ENCODE results near the gene TEX22.

GRCh38 chr14:105442834-105443233 is 44.5 kb downstream of the TEX22 start:
- TF ChIP-seq, protein P1, sequence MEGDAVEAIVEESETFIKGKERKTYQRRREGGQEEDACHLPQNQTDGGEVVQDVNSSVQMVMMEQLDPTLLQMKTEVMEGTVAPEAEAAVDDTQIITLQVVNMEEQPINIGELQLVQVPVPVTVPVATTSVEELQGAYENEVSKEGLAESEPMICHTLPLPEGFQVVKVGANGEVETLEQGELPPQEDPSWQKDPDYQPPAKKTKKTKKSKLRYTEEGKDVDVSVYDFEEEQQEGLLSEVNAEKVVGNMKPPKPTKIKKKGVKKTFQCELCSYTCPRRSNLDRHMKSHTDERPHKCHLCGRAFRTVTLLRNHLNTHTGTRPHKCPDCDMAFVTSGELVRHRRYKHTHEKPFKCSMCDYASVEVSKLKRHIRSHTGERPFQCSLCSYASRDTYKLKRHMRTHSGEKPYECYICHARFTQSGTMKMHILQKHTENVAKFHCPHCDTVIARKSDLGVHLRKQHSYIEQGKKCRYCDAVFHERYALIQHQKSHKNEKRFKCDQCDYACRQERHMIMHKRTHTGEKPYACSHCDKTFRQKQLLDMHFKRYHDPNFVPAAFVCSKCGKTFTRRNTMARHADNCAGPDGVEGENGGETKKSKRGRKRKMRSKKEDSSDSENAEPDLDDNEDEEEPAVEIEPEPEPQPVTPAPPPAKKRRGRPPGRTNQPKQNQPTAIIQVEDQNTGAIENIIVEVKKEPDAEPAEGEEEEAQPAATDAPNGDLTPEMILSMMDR (IDR thresholded peaks at IDR 0.05) = no peak
- TF ChIP-seq POLR2A (IDR thresholded peaks at IDR 0.05; ENCODE audit: low read depth) (no peak), EP300 (IDR thresholded peaks at IDR 0.05) (no peak), POLR2AphosphoS5 (IDR thresholded peaks at IDR 0.05) (no peak)

Data from esophagus muscularis mucosa (tissue), 4 donors.